ENCODE measurements around the gene STAMBP.
"Not testable (repeated sequence)": the region's sequence is repeated elsewhere in the genome, so short reads cannot be mapped to it uniquely, and the experiment has no call there.

Gene STAMBP

GRCh38 chr2:73887596-73888353, 59.0 kb downstream of the STAMBP start:
- DNase-seq (ENCODE audit: low spot score), result not testable (repeated sequence)

GRCh38 chr2:73888388-73888787, 59.6 kb downstream of the STAMBP start:
- no peak for DNase-seq (ENCODE audit: low spot score)

GRCh38 chr2:73889206-73889605, 60.4 kb downstream of the STAMBP start:
- no peak for DNase-seq (ENCODE audit: low spot score)

- DNase-seq (ENCODE audit: low spot score), result no peak
Observed at GRCh38 chr2:73890301-73891092, 61.7 kb downstream of the STAMBP start.

- DNase-seq (ENCODE audit: low spot score), result no peak
Observed at GRCh38 chr2:73891276-73891901, 62.6 kb downstream of the STAMBP start.

- no peak for DNase-seq (ENCODE audit: low spot score)
Observed at GRCh38 chr2:73892631-73893329, 64.0 kb downstream of the STAMBP start, which contains the start of gene ACTG2. Gene ACTG2 (plus strand): TSS chr2:73893008. CDS start chr2:73901312, 8,304 bp downstream.

- DNase-seq (ENCODE audit: low spot score), result no peak
Observed at GRCh38 chr2:73893764-73894474, 65.2 kb downstream of the STAMBP start.

- no peak for DNase-seq (ENCODE audit: low spot score)
Observed at GRCh38 chr2:73894475-73894850, 65.7 kb downstream of the STAMBP start.

GRCh38 chr2:73894877-73895276, 66.1 kb downstream of the STAMBP start:
- DNase-seq (ENCODE audit: low spot score), result no peak

GRCh38 chr2:73895473-73895872, 66.7 kb downstream of the STAMBP start:
- DNase-seq (ENCODE audit: low spot score), result no peak

GRCh38 chr2:73896362-73897239, 67.8 kb downstream of the STAMBP start:
- DNase-seq (ENCODE audit: low spot score), result no peak

GRCh38 chr2:73897240-73897583, 68.5 kb downstream of the STAMBP start:
- no peak for DNase-seq (ENCODE audit: low spot score)

GRCh38 chr2:73897934-73898333, 69.2 kb downstream of the STAMBP start:
- no peak for DNase-seq (ENCODE audit: low spot score)

GRCh38 chr2:73899801-73900336, 71.1 kb downstream of the STAMBP start:
- no peak for DNase-seq (ENCODE audit: low spot score)

GRCh38 chr2:73901143-73901542, 72.4 kb downstream of the STAMBP start:
- DNase-seq (ENCODE audit: low spot score), result no peak

- DNase-seq (ENCODE audit: low spot score), result no peak
Observed at GRCh38 chr2:73902284-73902683, 73.5 kb downstream of the STAMBP start.

- no peak for DNase-seq (ENCODE audit: low spot score)
Observed at GRCh38 chr2:73903313-73903712, 74.6 kb downstream of the STAMBP start.

GRCh38 chr2:73903949-73904613, 75.3 kb downstream of the STAMBP start:
- not testable (repeated sequence) for DNase-seq (ENCODE audit: low spot score)

GRCh38 chr2:73904952-73905351, 76.2 kb downstream of the STAMBP start:
- no peak for DNase-seq (ENCODE audit: low spot score)

Measured in left forelimb (tissue), 1 donor.